ENCODE measurements around the gene BTBD10.
"Not testable (repeated sequence)": the region's sequence is repeated elsewhere in the genome, so short reads cannot be mapped to it uniquely, and the experiment has no call there.

The BTBD10 gene

GRCh38 chr11:13440100-13440855 is 22.7 kb downstream of the BTBD10 start:
- no peak for DNase-seq

- DNase-seq = no peak
These were observed 24.7 kb downstream of the BTBD10 start for GRCh38 chr11:13438291-13438690.

GRCh38 chr11:13436836-13437235 is 26.2 kb downstream of the BTBD10 start:
- not testable (repeated sequence) for DNase-seq

DNA sequence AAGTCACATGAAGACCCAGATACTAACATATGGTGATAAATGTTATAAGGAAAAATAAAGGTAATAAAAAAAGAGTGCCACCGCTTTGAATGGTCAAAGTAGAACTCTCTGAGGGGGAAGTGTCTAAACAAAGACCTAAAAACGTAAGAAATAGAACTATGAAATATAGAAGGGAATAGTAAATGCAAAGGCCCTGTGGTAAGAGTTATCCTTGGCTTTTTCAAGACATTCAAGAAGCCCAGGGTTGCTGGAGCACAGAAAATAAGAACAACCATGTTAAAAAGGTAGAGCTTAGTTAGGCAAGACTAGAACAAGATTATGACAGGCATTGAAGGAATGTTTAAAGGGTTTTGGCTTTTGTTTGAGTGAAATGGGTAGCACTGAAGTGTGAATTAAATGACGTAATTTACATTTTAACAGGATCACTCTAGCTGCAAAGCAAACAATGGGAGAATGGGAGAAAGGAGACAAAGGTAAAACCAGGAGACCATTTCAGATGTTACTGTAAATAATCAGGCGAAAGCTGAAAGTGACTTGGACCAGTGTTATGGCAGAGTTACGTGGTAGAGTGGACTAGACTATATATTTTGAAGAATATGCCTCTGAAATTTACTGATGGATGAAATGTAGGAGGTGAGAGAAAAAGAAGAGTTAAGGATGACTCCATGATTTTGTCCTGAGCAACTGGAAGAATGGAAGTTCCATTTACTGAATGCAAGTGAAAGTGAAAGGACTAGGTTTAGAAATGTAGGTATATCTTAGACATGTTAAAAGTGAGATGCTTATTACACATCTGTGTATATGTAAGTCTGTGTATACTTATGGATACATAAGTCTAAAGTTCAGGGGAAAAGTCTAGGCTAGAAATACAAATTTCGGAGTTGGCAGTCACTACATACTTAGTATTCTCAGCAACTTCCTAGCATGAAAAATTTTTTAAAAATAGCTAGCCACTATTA is 28.5 kb downstream of the BTBD10 start:
- DNase-seq = no peak

DNA sequence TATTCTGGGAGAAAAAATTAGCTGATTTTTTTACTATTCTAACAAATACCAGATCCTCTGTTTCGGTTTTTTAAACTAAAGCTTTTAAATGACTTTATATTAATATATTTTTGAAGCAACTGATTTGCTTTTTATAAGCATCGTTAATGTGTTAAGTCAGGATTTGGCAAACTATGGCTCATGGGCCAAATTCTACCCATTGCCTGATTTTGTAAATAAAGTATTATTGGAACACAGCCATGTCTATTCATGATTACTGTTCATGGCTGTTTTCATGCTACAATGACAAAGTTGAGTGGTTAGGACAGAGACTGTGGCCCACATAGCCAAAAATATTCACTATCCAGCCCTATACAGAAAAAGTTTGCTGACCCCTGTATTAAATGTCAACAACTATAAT is 29.6 kb downstream of the BTBD10 start:
- DNase-seq = no peak

DNA sequence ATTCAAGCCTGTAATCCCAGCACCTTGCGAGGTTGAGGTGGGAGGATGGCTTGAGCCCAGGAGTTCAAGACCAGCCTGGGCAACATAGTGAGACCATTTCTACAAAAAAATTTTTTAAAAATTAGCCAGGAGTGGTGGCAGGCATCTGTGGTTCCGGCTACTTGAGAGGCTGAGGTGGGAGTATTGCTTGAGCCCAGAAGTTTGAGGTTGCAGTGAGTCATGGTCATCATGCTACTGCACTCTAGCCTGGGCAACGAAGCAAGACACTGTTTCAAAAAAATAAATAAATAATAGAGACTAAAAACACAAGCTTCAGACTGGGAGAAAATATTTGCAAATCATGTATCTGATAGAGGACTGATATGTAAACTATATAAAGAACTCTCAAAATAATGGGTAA is 33.2 kb downstream of the BTBD10 start:
- DNase-seq = no peak

- no peak for DNase-seq
These were observed 33.7 kb downstream of the BTBD10 start for GRCh38 chr11:13429288-13429687.

DNA sequence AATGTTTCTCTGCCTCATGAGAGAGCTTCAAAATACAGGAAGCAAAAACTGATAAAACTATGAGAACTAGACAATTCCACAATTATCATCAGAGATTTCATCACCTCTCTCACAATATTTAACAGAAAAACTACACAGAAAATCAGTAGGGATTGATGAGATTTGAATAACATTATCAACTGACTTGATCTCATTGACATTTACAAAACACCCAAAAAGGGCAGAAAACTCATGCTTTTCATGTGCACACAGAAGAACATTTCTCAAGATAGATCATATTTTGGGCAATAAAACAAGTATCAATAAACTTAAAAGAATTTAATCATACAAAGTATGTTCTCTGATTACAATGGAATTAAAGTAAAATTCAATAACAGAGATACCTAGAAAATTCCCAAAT is 35.6 kb downstream of the BTBD10 start:
- DNase-seq = no peak

DNA sequence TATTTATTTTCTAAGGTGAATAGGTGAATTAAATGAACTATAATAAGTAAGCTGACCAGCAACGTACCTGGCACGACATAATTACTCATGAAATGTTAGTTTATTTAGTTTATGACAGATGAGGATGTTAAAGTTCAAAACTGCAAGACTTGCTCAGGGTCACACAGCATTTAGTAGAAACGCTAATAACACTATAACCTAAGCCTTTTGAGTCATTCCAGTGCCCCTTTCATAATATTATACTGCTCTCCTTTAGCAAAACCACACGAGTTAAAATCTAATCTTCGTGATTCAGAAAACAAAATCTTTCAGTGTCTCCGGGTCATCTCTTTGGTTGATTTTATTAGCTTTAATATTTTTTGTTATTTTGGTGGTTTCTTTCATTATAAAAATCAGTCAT is 39.6 kb downstream of the BTBD10 start:
- DNase-seq = no peak

GRCh38 chr11:13421561-13421960 is 41.5 kb downstream of the BTBD10 start:
- DNase-seq = no peak

DNA sequence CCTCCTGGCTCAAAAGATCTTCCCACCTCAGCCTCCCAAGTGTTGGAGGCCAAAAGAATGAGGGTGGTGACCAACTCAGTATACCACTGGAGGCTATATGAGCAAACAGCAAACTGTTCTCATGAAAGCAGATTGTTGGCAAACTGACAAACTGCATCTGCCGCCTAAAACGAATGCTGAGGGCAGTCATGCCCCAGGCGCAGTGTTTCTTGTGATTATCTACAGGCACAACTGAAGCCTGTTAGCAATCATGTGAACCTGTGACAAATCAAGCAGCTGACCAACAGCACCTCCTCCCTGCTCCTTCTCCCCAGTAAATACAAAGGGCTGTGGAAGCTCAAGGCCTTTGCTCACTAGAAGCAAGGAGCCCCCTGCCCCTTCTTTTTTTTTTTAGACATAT is 47.8 kb downstream of the BTBD10 start:
- no peak for DNase-seq

DNA sequence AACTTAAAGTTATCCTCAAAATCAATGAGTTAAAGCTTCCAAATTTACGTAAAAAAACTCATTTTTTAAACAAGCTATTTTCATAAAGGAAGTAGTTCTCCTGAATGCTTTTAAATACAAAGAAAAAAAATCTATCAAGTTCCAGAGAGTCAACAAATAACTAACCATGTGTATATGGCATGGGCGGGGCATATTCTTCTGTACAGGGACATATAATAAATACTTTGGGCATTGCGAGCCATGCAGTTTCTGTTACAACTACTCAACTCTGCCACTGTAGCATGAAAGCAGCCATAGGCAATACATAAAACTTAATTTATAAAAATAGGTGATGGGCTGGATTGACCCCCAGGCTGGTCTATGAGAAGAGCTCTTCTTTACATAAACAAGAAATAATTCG is 57.8 kb downstream of the BTBD10 start:
- no peak for DNase-seq

- not testable (repeated sequence) for DNase-seq
These were observed 64.7 kb downstream of the BTBD10 start for GRCh38 chr11:13398335-13398734.

GRCh38 chr11:13391217-13391616 is 71.8 kb downstream of the BTBD10 start:
- DNase-seq = no peak

DNA sequence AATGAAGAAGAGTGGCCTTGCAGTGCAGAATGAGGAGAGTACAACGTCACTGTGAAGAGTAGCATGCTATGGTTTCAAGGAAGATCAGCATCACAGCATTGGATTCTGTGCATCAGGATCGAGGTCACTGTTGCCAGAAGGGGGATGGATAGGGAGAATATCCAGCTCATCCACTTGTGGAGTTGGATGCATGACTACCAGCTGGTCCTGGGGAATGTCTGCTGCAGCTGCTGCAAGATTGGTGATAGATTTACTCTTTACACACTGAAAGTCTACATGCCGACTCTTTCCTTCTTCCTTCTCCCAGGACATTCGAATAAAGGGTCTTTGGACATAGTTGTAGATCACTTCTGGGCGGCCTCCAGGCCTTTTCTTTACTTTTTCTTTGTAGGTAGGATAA is 74.3 kb downstream of the BTBD10 start:
- DNase-seq = no peak

DNA sequence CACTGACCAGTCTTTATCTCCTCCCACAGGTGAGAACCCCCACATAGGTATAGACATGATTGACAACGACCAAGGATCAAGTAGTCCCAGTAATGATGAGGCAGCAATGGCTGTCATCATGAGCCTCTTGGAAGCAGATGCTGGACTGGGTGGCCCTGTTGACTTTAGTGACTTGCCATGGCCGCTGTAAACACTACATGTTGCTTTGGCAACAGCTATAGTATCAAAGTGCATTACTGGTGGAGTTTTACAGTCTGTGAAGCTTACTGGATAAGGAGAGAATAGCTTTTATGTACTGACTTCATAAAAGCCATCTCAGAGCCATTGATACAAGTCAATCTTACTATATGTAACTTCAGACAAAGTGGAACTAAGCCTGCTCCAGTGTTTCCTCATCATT is 76.5 kb downstream of the BTBD10 start:
- no peak for DNase-seq

DNA sequence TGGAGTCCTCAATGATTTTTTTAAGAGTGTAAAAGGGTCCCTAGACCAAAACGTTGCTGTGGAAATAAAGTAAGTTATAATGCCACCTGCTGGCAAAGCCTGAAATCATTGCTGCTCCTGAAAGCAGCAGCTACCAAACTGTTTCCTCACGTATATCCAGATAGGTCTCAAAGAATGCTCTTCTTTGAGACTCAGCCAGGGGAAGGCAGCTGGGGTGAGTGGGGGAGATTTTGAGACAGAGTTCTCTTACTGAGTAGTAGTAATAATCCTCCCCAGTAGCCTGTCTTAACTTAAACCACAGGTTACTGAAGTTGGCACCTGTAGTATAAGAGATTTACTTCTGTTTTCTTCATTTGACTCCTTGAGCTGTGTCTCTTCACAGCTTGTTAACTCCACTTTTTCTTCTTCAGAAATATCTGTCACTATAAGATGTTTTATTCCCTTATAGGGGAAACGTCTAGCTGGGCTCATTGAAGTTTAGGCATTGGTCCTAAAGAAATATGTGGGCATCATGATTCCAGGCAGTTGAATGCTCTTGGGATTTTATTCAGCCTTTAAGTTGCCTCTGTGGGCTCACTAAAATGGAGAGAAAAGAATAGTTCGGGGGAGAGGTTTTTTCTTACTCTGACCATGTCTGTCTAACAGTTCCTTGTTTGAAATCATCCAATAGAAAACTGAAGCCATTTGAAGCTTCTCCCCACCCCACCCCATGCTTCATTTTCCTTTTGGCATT is 77.9 kb downstream of the BTBD10 start:
- DNase-seq = peak; percentile 32

DNA sequence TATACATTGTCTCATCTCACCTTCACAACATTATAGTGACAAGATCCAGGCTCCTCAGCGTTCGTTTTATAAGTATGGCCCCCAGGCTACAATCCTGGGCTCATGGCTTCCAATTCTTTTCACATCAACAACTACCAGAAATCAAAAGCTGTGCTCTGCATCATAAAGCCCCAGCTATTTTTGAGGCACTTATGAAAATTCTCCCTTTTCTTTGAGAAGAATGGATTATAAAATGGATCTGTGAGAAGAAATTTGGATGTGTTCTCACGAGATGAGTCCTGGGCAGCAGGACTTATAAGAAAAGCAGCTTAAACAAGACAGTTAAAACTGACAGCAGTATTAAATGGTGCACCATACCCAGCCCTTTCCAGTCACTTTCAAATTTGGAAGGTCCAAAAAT is 80.3 kb downstream of the BTBD10 start:
- no peak for DNase-seq

- DNase-seq = no peak
These were observed 82.3 kb downstream of the BTBD10 start for GRCh38 chr11:13380731-13381130.

- no peak for DNase-seq
These were observed 84.7 kb downstream of the BTBD10 start for GRCh38 chr11:13378316-13378715.

- DNase-seq = no peak
These were observed 86.2 kb downstream of the BTBD10 start for GRCh38 chr11:13376838-13377237.

DNA sequence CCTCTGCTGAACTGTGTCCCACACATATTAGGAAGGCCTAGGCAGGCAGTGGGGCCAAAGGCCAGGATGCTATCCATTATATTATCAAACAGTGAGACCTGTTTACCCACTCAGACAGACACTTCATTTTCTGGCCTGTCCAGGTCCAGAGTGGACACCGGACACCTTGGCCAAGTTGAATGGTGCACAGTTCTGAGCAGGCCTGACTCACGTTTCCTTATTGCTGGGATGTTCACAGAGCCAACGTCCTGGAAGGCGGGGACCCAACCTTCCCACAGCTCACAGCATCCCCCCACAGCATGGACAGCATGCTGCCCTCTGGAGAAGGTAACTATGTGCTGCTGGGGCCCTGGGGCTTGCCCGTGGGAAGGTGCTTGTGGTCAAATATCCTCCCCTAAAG is 86.6 kb downstream of the BTBD10 start:
- DNase-seq = no peak

- DNase-seq = no peak
These were observed 87.2 kb downstream of the BTBD10 start for GRCh38 chr11:13375798-13376197.

Data from activated CD4-positive, alpha-beta T cell treated with anti-CD3 and anti-CD28 coated beads, Interleukin-2, Interleukin-6, amounts not matched to agents 100 ng/mL and 50 ng/mL, durations not matched to agents 16 hours and 8 hours (primary cell).